ENCODE results near the gene TFPI.

Gene TFPI

DNA sequence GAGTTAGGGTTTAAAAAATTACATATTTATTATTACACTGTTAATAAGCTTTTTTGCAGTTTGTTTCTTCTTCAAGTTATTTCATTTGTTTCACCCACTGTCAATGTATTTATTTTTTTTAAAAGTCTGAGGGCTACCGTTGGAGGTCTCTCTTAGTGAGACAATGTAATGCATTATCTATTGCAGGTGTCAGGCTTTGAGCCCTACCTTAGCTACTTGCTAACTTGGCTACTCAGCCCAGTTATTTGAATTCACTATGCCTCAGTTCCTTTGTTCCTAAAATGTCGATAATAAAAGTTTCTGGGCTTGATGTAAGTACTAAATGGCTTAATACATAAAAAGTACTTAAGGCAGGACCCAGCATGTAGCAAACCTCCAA, 458 bp upstream of the TFPI start:
- H3K9ac ChIP-seq (ENCODE audit: low read length), result no peak overlapping the region
- H3K79me2 ChIP-seq (ENCODE audit: insufficient read depth, low read length), result no peaks in the 10 kb centered on the region
- no peaks in the 10 kb centered on the region for H3K36me3 ChIP-seq (ENCODE audit: low read length)
- no peak overlapping the region for H3K4me3 ChIP-seq (ENCODE audit: insufficient read depth, low read length, poor library complexity, severe bottlenecking)
- no peaks in the 10 kb centered on the region for H3K27me3 ChIP-seq (ENCODE audit: low read length)
- H3K9me2 ChIP-seq (replicated peaks; ENCODE audit: insufficient read depth, low read length), result no peaks in the 10 kb centered on the region
- H3K27ac ChIP-seq (ENCODE audit: low read depth, low read length), result no peak overlapping the region
- no peaks in the 10 kb centered on the region for H3F3A ChIP-seq (ENCODE audit: insufficient read depth)
- no peak overlapping the region for H3K4me2 ChIP-seq (ENCODE audit: low read depth, low read length, poor library complexity, severe bottlenecking)
- no peak for TF ChIP-seq EZH2phosphoT487 (conservative IDR thresholded peaks at IDR 0.05; ENCODE audit: low read length)
- TF ChIP-seq, protein P1, sequence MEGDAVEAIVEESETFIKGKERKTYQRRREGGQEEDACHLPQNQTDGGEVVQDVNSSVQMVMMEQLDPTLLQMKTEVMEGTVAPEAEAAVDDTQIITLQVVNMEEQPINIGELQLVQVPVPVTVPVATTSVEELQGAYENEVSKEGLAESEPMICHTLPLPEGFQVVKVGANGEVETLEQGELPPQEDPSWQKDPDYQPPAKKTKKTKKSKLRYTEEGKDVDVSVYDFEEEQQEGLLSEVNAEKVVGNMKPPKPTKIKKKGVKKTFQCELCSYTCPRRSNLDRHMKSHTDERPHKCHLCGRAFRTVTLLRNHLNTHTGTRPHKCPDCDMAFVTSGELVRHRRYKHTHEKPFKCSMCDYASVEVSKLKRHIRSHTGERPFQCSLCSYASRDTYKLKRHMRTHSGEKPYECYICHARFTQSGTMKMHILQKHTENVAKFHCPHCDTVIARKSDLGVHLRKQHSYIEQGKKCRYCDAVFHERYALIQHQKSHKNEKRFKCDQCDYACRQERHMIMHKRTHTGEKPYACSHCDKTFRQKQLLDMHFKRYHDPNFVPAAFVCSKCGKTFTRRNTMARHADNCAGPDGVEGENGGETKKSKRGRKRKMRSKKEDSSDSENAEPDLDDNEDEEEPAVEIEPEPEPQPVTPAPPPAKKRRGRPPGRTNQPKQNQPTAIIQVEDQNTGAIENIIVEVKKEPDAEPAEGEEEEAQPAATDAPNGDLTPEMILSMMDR (IDR thresholded peaks at IDR 0.05; ENCODE audit: insufficient read depth, low read length, poor library complexity, severe bottlenecking), result no peak
- H3K9me3 ChIP-seq (ENCODE audit: insufficient read depth, low read length), result no peaks in the 10 kb centered on the region
- no peaks in the 10 kb centered on the region for H4K20me1 ChIP-seq (ENCODE audit: low read depth, low read length)
- no peak overlapping the region for H2AFZ ChIP-seq (ENCODE audit: low read depth, low read length, severe bottlenecking)

DNA sequence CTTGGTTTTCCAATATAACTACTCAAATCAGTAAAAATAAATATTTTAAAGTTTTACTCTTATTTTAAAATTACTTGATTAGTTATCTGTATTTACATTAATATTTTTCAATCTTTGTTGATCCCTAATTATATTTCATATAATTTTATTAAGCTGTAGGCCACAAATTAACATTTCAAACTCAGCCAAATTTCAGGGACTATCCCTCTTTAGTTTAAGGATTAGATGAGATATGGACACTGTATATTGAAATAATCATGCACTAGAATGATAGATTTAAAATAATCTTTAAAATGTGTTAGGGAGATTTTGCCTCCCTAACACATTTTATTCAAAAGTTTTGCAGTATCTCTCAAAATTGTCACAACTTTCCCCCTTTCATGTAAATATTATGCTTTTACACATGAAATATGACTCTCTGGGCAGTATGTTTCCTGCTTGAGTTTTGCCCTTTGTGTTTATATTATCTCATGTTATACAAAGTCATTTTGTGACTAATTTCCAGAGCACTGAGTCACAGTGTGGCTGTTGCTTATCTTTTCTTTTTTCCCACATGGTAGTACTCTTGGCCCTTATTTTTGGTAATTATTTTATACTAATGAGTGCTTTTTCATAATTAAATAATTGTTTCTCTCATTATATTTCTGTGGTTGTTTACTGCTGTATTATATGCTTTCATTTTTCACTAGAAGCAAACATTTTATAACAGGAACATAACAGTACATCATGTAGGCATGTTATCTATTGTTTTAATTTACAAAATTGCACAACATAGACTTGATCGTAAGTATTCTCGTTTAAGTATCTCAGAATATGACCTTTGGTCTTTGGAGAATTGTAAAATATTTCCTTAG, 1.2 kb downstream of the TFPI start:
- Histone ChIP-seq H3K9me2 (replicated peaks; ENCODE audit: insufficient read depth, low read length) (no peaks in the 10 kb centered on the region), H3K27ac (ENCODE audit: low read depth, low read length) (no peak overlapping the region), H3K79me2 (ENCODE audit: insufficient read depth, low read length) (no peaks in the 10 kb centered on the region), H3F3A (ENCODE audit: insufficient read depth) (no peaks in the 10 kb centered on the region), H3K36me3 (ENCODE audit: low read length) (no peaks in the 10 kb centered on the region), H3K27me3 (ENCODE audit: low read length) (no peaks in the 10 kb centered on the region), H3K9me3 (ENCODE audit: insufficient read depth, low read length) (no peaks in the 10 kb centered on the region), H3K4me3 (ENCODE audit: insufficient read depth, low read length, poor library complexity, severe bottlenecking) (no peak overlapping the region), H3K4me2 (ENCODE audit: low read depth, low read length, poor library complexity, severe bottlenecking) (no peak overlapping the region), H4K20me1 (ENCODE audit: low read depth, low read length) (no peaks in the 10 kb centered on the region), H3K9ac (ENCODE audit: low read length) (no peak overlapping the region), H2AFZ (ENCODE audit: low read depth, low read length, severe bottlenecking) (no peak overlapping the region)
- no peak for TF ChIP-seq EZH2phosphoT487 (conservative IDR thresholded peaks at IDR 0.05; ENCODE audit: low read length)
- TF ChIP-seq, protein P1 (IDR thresholded peaks at IDR 0.05; ENCODE audit: insufficient read depth, low read length, poor library complexity, severe bottlenecking), result no peak

DNA sequence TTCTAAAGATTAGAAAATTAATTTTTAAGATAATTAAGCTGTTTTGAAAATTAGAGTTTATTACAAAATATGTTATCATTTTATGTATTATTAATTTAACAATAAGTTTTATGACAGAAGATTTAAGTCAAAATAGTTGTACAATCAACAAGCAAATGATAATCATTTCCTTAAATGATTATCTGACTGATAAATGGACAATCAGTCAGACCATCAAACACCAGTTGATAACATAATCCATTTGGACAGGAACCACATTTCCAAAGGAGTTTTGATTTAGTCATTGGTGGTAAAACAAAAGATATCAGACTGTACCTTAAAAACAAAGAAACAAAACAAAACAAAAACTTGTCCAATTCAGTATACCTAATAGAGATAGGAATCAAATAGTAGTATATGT, 1.9 kb downstream of the TFPI start:
- H3K4me3 ChIP-seq (ENCODE audit: insufficient read depth, low read length, poor library complexity, severe bottlenecking), result no peak overlapping the region
- H3K9me2 ChIP-seq (replicated peaks; ENCODE audit: insufficient read depth, low read length), result no peaks in the 10 kb centered on the region
- no peaks in the 10 kb centered on the region for H4K20me1 ChIP-seq (ENCODE audit: low read depth, low read length)
- no peaks in the 10 kb centered on the region for H3F3A ChIP-seq (ENCODE audit: insufficient read depth)
- TF ChIP-seq, protein P1 (IDR thresholded peaks at IDR 0.05; ENCODE audit: insufficient read depth, low read length, poor library complexity, severe bottlenecking), result no peak
- TF ChIP-seq EZH2phosphoT487 (conservative IDR thresholded peaks at IDR 0.05; ENCODE audit: low read length), result no peak
- H3K36me3 ChIP-seq (ENCODE audit: low read length), result no peaks in the 10 kb centered on the region
- H2AFZ ChIP-seq (ENCODE audit: low read depth, low read length, severe bottlenecking), result no peak overlapping the region
- H3K79me2 ChIP-seq (ENCODE audit: insufficient read depth, low read length), result no peaks in the 10 kb centered on the region
- no peak overlapping the region for H3K27ac ChIP-seq (ENCODE audit: low read depth, low read length)
- H3K27me3 ChIP-seq (ENCODE audit: low read length), result no peaks in the 10 kb centered on the region
- H3K4me2 ChIP-seq (ENCODE audit: low read depth, low read length, poor library complexity, severe bottlenecking), result no peak overlapping the region
- no peaks in the 10 kb centered on the region for H3K9me3 ChIP-seq (ENCODE audit: insufficient read depth, low read length)
- no peak overlapping the region for H3K9ac ChIP-seq (ENCODE audit: low read length)

All from SU-DHL-6 (cell line).